ENCODE data around the gene SYCP2. TPM values are rescaled to one million over a fixed set of nuclear protein-coding genes. Genes with fewer than 3 reads are reported as not detected.
"Not testable (repeated sequence)": the region's sequence is repeated elsewhere in the genome, so short reads cannot be mapped to it uniquely, and the experiment has no call there.

SYCP2 gene
- total RNA-seq, 1 donor = 3.0 TPM

- DNase-seq (ENCODE audit: low read depth) = no peak
- TF ChIP-seq, protein P1, sequence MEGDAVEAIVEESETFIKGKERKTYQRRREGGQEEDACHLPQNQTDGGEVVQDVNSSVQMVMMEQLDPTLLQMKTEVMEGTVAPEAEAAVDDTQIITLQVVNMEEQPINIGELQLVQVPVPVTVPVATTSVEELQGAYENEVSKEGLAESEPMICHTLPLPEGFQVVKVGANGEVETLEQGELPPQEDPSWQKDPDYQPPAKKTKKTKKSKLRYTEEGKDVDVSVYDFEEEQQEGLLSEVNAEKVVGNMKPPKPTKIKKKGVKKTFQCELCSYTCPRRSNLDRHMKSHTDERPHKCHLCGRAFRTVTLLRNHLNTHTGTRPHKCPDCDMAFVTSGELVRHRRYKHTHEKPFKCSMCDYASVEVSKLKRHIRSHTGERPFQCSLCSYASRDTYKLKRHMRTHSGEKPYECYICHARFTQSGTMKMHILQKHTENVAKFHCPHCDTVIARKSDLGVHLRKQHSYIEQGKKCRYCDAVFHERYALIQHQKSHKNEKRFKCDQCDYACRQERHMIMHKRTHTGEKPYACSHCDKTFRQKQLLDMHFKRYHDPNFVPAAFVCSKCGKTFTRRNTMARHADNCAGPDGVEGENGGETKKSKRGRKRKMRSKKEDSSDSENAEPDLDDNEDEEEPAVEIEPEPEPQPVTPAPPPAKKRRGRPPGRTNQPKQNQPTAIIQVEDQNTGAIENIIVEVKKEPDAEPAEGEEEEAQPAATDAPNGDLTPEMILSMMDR (IDR thresholded peaks at IDR 0.05; ENCODE audit: insufficient read depth, low read depth, low read length) = no peak
- no peak overlapping the region for H3K4me3 ChIP-seq (ENCODE audit: low read depth, low read length)
Observed at GRCh38 chr20:59971428-59971827, 38.0 kb upstream of the SYCP2 start.

GRCh38 chr20:59966428-59966827, 33.0 kb upstream of the SYCP2 start:
- no peak for DNase-seq (ENCODE audit: low read depth)
- TF ChIP-seq, protein P1 (IDR thresholded peaks at IDR 0.05; ENCODE audit: insufficient read depth, low read depth, low read length) = no peak
- no peak overlapping the region for H3K4me3 ChIP-seq (ENCODE audit: low read depth, low read length)

- no peak for DNase-seq (ENCODE audit: low read depth)
- TF ChIP-seq, protein P1 (IDR thresholded peaks at IDR 0.05; ENCODE audit: insufficient read depth, low read depth, low read length) = no peak
- no peak overlapping the region for H3K4me3 ChIP-seq (ENCODE audit: low read depth, low read length)
Observed at GRCh38 chr20:59962155-59962554, 28.7 kb upstream of the SYCP2 start.

DNA sequence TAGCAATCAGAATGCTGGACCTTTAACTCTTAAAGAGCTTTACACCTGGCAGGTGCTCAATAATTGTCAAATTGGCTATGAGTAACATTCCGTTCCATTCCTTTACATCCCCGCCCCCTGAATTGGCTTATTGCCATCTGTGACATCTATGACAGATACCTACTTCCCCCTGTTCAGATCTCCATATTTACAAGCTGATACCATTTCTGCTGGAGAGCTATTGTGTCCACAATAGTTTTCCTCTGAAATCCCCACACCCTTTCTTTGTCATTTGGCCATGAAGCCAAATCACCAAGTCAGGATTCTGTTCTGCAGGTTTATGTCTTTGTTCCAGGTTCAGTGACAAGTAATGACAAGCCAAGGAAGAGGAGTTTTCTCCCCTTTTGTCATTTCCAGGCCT, 28.0 kb upstream of the SYCP2 start:
- no peak overlapping the region for H3K4me3 ChIP-seq (ENCODE audit: low read depth, low read length)
- TF ChIP-seq, protein P1 (IDR thresholded peaks at IDR 0.05; ENCODE audit: insufficient read depth, low read depth, low read length) = no peak
- DNase-seq (ENCODE audit: low read depth) = no peak

DNA sequence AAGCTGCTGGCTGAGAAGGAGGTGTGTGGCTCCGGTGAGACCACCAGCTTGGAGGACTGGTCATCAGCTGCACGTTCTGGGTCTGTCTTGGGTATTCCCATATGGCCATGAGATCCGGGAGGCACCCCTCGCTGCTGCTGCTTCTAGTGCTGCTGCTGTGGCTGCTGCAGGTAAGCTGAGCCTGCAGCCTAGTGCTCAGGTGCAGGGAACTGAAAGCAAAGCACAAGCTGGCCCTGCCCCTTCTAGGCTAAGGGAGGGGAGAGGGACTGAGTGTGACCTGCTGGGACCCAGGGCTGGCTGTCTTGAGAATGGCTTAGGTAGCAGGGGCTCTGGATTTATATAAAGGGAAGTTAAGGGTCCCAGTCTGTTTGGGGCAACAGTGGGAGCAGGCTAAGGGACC, 25.2 kb upstream of the SYCP2 start:
- no peak for DNase-seq (ENCODE audit: low read depth)
- no peak overlapping the region for H3K4me3 ChIP-seq (ENCODE audit: low read depth, low read length)
- TF ChIP-seq, protein P1 (IDR thresholded peaks at IDR 0.05; ENCODE audit: insufficient read depth, low read depth, low read length) = no peak

DNA sequence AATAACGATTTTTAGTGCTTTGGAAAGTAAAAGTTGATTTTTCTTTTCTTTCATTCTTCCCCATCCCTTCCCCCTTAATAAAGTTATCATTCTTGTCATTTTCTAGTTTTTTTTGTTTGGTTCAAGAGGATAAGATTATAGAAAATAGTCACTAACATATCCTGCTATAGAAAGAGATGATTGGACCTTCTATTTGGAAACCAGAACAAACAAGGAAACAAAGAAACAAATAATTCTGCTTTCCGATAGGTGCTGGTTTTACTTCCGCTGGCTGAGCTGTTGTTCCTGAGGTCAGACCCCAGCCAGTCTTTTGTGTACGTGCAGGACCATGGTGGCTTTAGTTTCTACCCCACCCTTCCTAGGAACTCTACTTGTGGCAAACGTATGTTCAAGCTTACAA, 24.7 kb upstream of the SYCP2 start, which contains the start of gene CDH26:
CDH26 (plus strand) TSS at position 301 of the 400 bp plus-strand sequence. CDS start 304 bp downstream, outside the sequence.
- TF ChIP-seq, protein P1 (IDR thresholded peaks at IDR 0.05; ENCODE audit: insufficient read depth, low read depth, low read length) = no peak
- H3K4me3 ChIP-seq (ENCODE audit: low read depth, low read length) = no peak within 1 kb of the TSS
- DNase-seq (ENCODE audit: low read depth) = no peak

DNA sequence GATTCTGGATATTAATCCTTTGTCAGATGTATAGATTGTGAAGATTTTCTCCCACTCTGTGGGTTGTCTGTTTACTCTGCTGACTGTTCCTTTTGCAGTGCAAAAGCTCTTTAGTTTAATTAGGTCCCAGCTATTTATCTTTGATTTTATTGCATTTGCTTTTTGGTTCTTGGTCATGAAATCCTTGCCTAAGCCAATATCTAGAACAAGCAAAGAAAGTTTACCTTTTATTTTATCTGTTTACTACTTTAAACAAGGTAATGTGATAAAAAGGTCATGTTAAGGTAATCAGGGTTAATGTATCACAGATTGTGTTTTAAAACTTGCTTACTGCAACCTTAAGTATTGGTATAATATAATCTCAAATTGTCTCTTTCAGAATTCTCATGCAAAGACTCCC, 24.1 kb upstream of the SYCP2 start:
- not testable (repeated sequence) for DNase-seq (ENCODE audit: low read depth); H3K4me3 ChIP-seq (ENCODE audit: low read depth, low read length)
